ENCODE results near the gene NTM. TPM values are rescaled to one million over a fixed set of nuclear protein-coding genes. Genes with fewer than 3 reads are reported as not detected.

The NTM gene
- total and polyA plus RNA-seq, 2 donors (not counting 3 experiments of a cell fraction or from before 2014, with no cell fraction given): 1.00 to 1.1 TPM

DNA sequence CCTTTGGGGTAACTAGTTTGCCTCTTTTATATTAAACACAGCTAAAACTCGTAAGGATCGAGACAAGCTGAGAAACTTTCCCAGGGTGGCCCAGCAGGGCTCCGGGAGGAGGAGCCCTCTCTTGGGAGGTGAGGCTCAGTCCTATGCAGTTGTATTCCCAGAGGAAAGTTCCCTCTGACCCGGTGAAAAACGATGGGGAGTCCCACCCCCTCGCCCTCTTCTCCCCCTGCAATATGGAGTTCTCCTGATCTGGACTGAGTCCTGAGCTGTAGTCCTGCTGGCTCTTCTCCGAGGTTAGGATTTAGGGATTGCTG is 1.3 kb downstream of the NTM start:
- Histone ChIP-seq H2AFZ (ENCODE audit: low read depth, low read length) (no peak overlapping the region), H3K79me2 (ENCODE audit: control insufficient read depth, insufficient read depth, low read length) (no peaks in the 10 kb centered on the region), H3K4me3 (replicated peaks in 1 of 3; ENCODE audit: insufficient read depth in 1 of 3, low read depth in 1 of 3, low read length in 3 of 3) (no peak overlapping the region), H3K36me3 (ENCODE audit: control insufficient read depth in 2 of 2, extremely low read depth in 1 of 2, insufficient read depth in 2 of 2, low read length in 2 of 2) (no peaks in the 10 kb centered on the region), H3K4me1 (ENCODE audit: control insufficient read depth, extremely low read depth, insufficient read depth, low read length) (no peaks in the 10 kb centered on the region), H3K27ac (ENCODE audit: insufficient read depth, low read depth, low read length) (no peak overlapping the region), H3K4me2 (ENCODE audit: insufficient read depth, low read length) (no peak overlapping the region), H3K9ac (replicated peaks; ENCODE audit: extremely low read depth, insufficient read depth, low read length) (no peak overlapping the region), H3K9me3 (replicated peaks; ENCODE audit: control insufficient read depth, insufficient read depth, low read length) (no peaks in the 10 kb centered on the region), H4K20me1 (replicated peaks; ENCODE audit: control insufficient read depth, extremely low read depth, insufficient read depth, low read length) (no peaks in the 10 kb centered on the region), H3K27me3 (ENCODE audit: control insufficient read depth in 2 of 2, insufficient read depth in 2 of 2, low read length in 2 of 2) (no peaks in the 10 kb centered on the region), H3K9me1 (replicated peaks; ENCODE audit: control insufficient read depth, extremely low read depth, insufficient read depth, low read length) (no peaks in the 10 kb centered on the region)
- ChIA-PET CTCF (no interaction called here), POLR2A (no interaction called here)
- FAIRE-seq (no peak), DNase-seq (ENCODE audit: low read depth, low spot score) (no peak)
- intact Hi-C loops (cut with micrococcal nuclease): no loop called here
- no peak for TF ChIP-seq FOS (IDR thresholded peaks at IDR 0.05; ENCODE audit: borderline replicate concordance, insufficient read depth, low read length)
- no peak for TF ChIP-seq POLR2AphosphoS5 (IDR thresholded peaks at IDR 0.05; ENCODE audit: insufficient read depth, low read depth, low read length)
- no peak for TF ChIP-seq JUN (IDR thresholded peaks at IDR 0.05; ENCODE audit: borderline replicate concordance, insufficient read depth, insufficient read length, low read depth)
- dilution Hi-C loops (cut with MboI; ENCODE audit: extremely low pct_ligation_motif_present, low sequenced_read_pairs): no loop called here
- BruUV-seq (replicated peaks): no TSS peak

GRCh38 chr11:131372234-131372962 is 2.0 kb downstream of the NTM start:
- no peaks in the 10 kb centered on the region for H3K27me3 ChIP-seq (ENCODE audit: control insufficient read depth in 2 of 2, insufficient read depth in 2 of 2, low read length in 2 of 2)
- H2AFZ ChIP-seq (ENCODE audit: low read depth, low read length): no peak overlapping the region
- intact Hi-C loops (cut with micrococcal nuclease) (no loop called here), dilution Hi-C loops (cut with MboI; ENCODE audit: extremely low pct_ligation_motif_present, low sequenced_read_pairs) (no loop called here)
- CTCF ChIA-PET: no interaction called here
- H3K4me3 ChIP-seq (replicated peaks in 1 of 3; ENCODE audit: insufficient read depth in 1 of 3, low read depth in 1 of 3, low read length in 3 of 3): no peak overlapping the region
- FAIRE-seq (no peak), DNase-seq (ENCODE audit: low read depth, low spot score) (no peak)
- no peak overlapping the region for H3K27ac ChIP-seq (ENCODE audit: insufficient read depth, low read depth, low read length)
- POLR2A ChIA-PET: no interaction called here
- H3K9me1 ChIP-seq (replicated peaks; ENCODE audit: control insufficient read depth, extremely low read depth, insufficient read depth, low read length): no peaks in the 10 kb centered on the region
- TF ChIP-seq FOS (IDR thresholded peaks at IDR 0.05; ENCODE audit: borderline replicate concordance, insufficient read depth, low read length): no peak
- no peak for TF ChIP-seq MYC (IDR thresholded peaks at IDR 0.05; ENCODE audit: low read depth, low read length)
- no peak for TF ChIP-seq EZH2 (IDR thresholded peaks at IDR 0.05; ENCODE audit: borderline replicate concordance, low read depth, low read length, severe bottlenecking)
- no peak overlapping the region for H3K4me2 ChIP-seq (ENCODE audit: insufficient read depth, low read length)
- no TSS peak for BruUV-seq (replicated peaks)
- H3K9ac ChIP-seq (replicated peaks; ENCODE audit: extremely low read depth, insufficient read depth, low read length): no peak overlapping the region
- no peaks in the 10 kb centered on the region for H4K20me1 ChIP-seq (replicated peaks; ENCODE audit: control insufficient read depth, extremely low read depth, insufficient read depth, low read length)
- H3K79me2 ChIP-seq (ENCODE audit: control insufficient read depth, insufficient read depth, low read length): no peaks in the 10 kb centered on the region
- H3K9me3 ChIP-seq (replicated peaks; ENCODE audit: control insufficient read depth, insufficient read depth, low read length): no peaks in the 10 kb centered on the region
- no peaks in the 10 kb centered on the region for H3K36me3 ChIP-seq (ENCODE audit: control insufficient read depth in 2 of 2, extremely low read depth in 1 of 2, insufficient read depth in 2 of 2, low read length in 2 of 2)
- H3K4me1 ChIP-seq (ENCODE audit: control insufficient read depth, extremely low read depth, insufficient read depth, low read length): no peaks in the 10 kb centered on the region

Measured in endothelial cell of umbilical vein (primary cell).